Neural cell (in vitro differentiated cells): Measurements from ENCODE around the gene SZT2. TPM values are rescaled to one million over a fixed set of nuclear protein-coding genes. Genes with fewer than 3 reads are reported as not detected.

Experiments used
- H2AFZ ChIP-seq: fragments of 200-600, 300-800 bp; sonication (generic), shearing (Covaris generic); 2 replicates; pipeline ENCODE4 v1.6.0; 2014; ENCODE audit warnings: low read depth, mild to moderate bottlenecking, antibody characterized with exemption, low read length, moderate library complexity
- H3F3A ChIP-seq: fragments of 200-600 bp; shearing (Covaris generic); 2 replicates; pipeline ENCODE4 v1.6.1; 2016; ENCODE audit warnings: mild to moderate bottlenecking, moderate library complexity, mixed read lengths, antibody characterized with exemption, low read length; ENCODE audit not compliant: insufficient read depth, poor library complexity, severe bottlenecking
- H3K27ac ChIP-seq: fragments of 200-600, 300-800 bp; sonication (generic), shearing (Covaris generic); 2 replicates; pipeline ENCODE4 v1.5.1; 2014; ENCODE audit warnings: mild to moderate bottlenecking, low read length, moderate library complexity
- H3K27me3 ChIP-seq: fragments of 300-800, 200-600 bp; sonication (generic), shearing (Covaris generic); 2 replicates; pipeline ENCODE4 v1.6.0; 2014; ENCODE audit warnings: mild to moderate bottlenecking, low read depth, low read length, moderate library complexity; ENCODE audit not compliant: insufficient read depth
- H3K36me3 ChIP-seq: fragments of 300-800, 200-600 bp; sonication (generic), shearing (Covaris generic); 2 replicates; pipeline ENCODE4 v1.5.1; 2014; ENCODE audit warnings: mild to moderate bottlenecking, antibody characterized with exemption, low read length, moderate library complexity; ENCODE audit not compliant: insufficient read depth
- H3K4me2 ChIP-seq: fragments of 300-800, 200-600 bp; sonication (generic), shearing (Covaris generic); 2 replicates; pipeline ENCODE4 v1.6.0; 2014; ENCODE audit warnings: mild to moderate bottlenecking, low read length
- H3K4me3 ChIP-seq: fragments of 300-800, 200-600 bp; sonication (generic), shearing (Covaris generic); 2 replicates; pipeline ENCODE4 v1.5.1; 2014; ENCODE audit warnings: mild to moderate bottlenecking, low read length, moderate library complexity
- H3K79me2 ChIP-seq: fragments of 200-600 bp; shearing (Covaris generic); replicated peaks from 2 replicates; pipeline ENCODE4 v1.6.0; 2014; ENCODE audit warnings: mild to moderate bottlenecking, low read length, moderate library complexity; ENCODE audit not compliant: insufficient read depth
- H3K9ac ChIP-seq: fragments of 300-800, 200-600 bp; sonication (generic), shearing (Covaris generic); 2 replicates; pipeline ENCODE4 v1.6.1; 2016; ENCODE audit warnings: mild to moderate bottlenecking, low read length, mixed read lengths
- H3K9me2 ChIP-seq: fragments of 200-600 bp; shearing (Covaris generic); 2 replicates; pipeline ENCODE4 v1.6.1; 2016; ENCODE audit warnings: mild to moderate bottlenecking, low read length, mixed read lengths; ENCODE audit not compliant: insufficient read depth
- H3K9me3 ChIP-seq: fragments of 200-600, 300-800 bp; sonication (generic), shearing (Covaris generic); 2 replicates; pipeline ENCODE4 v1.6.1; 2016; ENCODE audit warnings: mild to moderate bottlenecking, mixed run types, low read length, moderate library complexity, mixed read lengths
- H4K20me1 ChIP-seq: fragments of 200-600 bp; shearing (Covaris generic); 2 replicates; pipeline ENCODE4 v1.6.1; 2016; ENCODE audit warnings: mild to moderate bottlenecking, mixed run types; ENCODE audit not compliant: insufficient read depth
- EP300 ChIP-seq: fragments of 450-650 bp; conservative IDR thresholded peaks from 2 replicates; pipeline ENCODE4 v1.6.1; 2014; ENCODE audit warnings: antibody characterized with exemption, mild to moderate bottlenecking, moderate library complexity; ENCODE audit not compliant: poor library complexity, severe bottlenecking
- EZH2 ChIP-seq: fragments of 200-600, 300-800 bp; shearing (Covaris generic), sonication (generic); IDR thresholded peaks from 2 replicates; pipeline ENCODE4 v1.6.1; 2014; ENCODE audit warnings: antibody characterized with exemption, low read length, borderline replicate concordance, mild to moderate bottlenecking; ENCODE audit not compliant: insufficient read depth, poor library complexity, severe bottlenecking
- MXI1 ChIP-seq: fragments of 450-650 bp; conservative IDR thresholded peaks from 2 replicates; pipeline ENCODE4 v1.6.1; 2014; ENCODE audit warnings: antibody characterized with exemption, mild to moderate bottlenecking; ENCODE audit not compliant: poor library complexity, severe bottlenecking
- POLR2AphosphoS5 ChIP-seq: IDR thresholded peaks from 2 replicates; pipeline ENCODE4 v1.6.1; 2012
- RAD21 ChIP-seq: fragments of 450-650 bp; conservative IDR thresholded peaks from 2 replicates; pipeline ENCODE4 v1.6.1; 2014; ENCODE audit warnings: antibody characterized with exemption, mild to moderate bottlenecking, moderate library complexity
- SMC3 ChIP-seq: fragments of 450-650 bp; conservative IDR thresholded peaks from 2 replicates; pipeline ENCODE4 v1.6.1; 2014; ENCODE audit warnings: antibody characterized with exemption, mild to moderate bottlenecking, moderate library complexity; ENCODE audit not compliant: poor library complexity
- TAF1 ChIP-seq: IDR thresholded peaks from 2 replicates; pipeline ENCODE4 v1.6.1; 2012; ENCODE audit warnings: low read depth
- polyA plus RNA-seq: library from polyadenylated mRNA; depleted of rRNA; stranded (reverse); fragments of >200 nt; gene quantifications from 2 replicates; pipeline ENCODE4 v1.2.3, GENCODE V29; 2014
- TF ChIP-seq, protein P1 (sequence below): fragments of 450-650 bp; IDR thresholded peaks from 2 replicates; pipeline ENCODE4 v1.5.1; 2014; ENCODE audit warnings: antibody characterized with exemption, mild to moderate bottlenecking, moderate library complexity; ENCODE audit not compliant: poor library complexity, severe bottlenecking
- TF ChIP-seq, protein P2 (sequence below): IDR thresholded peaks from 2 replicates; pipeline ENCODE4 v1.6.1; 2012; ENCODE audit warnings: borderline replicate concordance

The SZT2 gene
- polyA plus RNA-seq, 1 donor from 2014 or later, result 6.6 TPM

DNA sequence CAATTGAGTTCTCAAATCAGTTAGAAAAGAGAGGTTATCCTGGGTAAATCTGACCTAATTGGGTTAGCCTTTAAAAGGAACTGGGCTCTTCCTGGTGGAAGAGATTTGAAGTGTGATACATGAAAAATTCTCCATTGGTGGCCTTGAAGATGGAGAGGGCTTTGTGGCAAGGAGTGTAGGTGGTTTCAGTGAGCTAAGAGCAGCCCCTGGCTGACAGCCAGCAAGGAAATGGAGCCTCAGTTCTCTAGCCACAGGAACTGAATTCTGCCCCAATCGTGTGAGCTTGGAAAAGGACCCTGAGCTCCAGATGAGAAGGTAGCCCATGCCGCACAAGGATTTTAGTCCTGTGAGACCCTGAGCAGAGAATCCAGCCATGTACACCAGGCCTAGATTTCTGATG lies 76.7 kb downstream of the SZT2 start:
- H3K4me2 ChIP-seq, result no peak overlapping the region
- H3K9me2 ChIP-seq, result no peaks in the 10 kb centered on the region
- no peaks in the 10 kb centered on the region for H3K9me3 ChIP-seq
- no peaks in the 10 kb centered on the region for H3K27me3 ChIP-seq
- H4K20me1 ChIP-seq, result no peaks in the 10 kb centered on the region
- no peak overlapping the region for H2AFZ ChIP-seq
- no peak overlapping the region for H3K9ac ChIP-seq
- H3K4me3 ChIP-seq, result no peak overlapping the region
- H3K36me3 ChIP-seq, result no peaks in the 10 kb centered on the region
- no peak overlapping the region for H3K27ac ChIP-seq
- H3K79me2 ChIP-seq, result no peaks in the 10 kb centered on the region
- no peak for TF ChIP-seq MXI1
- no peak for TF ChIP-seq TAF1
- TF ChIP-seq RAD21, result no peak
- TF ChIP-seq, protein P1, sequence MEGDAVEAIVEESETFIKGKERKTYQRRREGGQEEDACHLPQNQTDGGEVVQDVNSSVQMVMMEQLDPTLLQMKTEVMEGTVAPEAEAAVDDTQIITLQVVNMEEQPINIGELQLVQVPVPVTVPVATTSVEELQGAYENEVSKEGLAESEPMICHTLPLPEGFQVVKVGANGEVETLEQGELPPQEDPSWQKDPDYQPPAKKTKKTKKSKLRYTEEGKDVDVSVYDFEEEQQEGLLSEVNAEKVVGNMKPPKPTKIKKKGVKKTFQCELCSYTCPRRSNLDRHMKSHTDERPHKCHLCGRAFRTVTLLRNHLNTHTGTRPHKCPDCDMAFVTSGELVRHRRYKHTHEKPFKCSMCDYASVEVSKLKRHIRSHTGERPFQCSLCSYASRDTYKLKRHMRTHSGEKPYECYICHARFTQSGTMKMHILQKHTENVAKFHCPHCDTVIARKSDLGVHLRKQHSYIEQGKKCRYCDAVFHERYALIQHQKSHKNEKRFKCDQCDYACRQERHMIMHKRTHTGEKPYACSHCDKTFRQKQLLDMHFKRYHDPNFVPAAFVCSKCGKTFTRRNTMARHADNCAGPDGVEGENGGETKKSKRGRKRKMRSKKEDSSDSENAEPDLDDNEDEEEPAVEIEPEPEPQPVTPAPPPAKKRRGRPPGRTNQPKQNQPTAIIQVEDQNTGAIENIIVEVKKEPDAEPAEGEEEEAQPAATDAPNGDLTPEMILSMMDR, result no peak
- TF ChIP-seq, protein P2, sequence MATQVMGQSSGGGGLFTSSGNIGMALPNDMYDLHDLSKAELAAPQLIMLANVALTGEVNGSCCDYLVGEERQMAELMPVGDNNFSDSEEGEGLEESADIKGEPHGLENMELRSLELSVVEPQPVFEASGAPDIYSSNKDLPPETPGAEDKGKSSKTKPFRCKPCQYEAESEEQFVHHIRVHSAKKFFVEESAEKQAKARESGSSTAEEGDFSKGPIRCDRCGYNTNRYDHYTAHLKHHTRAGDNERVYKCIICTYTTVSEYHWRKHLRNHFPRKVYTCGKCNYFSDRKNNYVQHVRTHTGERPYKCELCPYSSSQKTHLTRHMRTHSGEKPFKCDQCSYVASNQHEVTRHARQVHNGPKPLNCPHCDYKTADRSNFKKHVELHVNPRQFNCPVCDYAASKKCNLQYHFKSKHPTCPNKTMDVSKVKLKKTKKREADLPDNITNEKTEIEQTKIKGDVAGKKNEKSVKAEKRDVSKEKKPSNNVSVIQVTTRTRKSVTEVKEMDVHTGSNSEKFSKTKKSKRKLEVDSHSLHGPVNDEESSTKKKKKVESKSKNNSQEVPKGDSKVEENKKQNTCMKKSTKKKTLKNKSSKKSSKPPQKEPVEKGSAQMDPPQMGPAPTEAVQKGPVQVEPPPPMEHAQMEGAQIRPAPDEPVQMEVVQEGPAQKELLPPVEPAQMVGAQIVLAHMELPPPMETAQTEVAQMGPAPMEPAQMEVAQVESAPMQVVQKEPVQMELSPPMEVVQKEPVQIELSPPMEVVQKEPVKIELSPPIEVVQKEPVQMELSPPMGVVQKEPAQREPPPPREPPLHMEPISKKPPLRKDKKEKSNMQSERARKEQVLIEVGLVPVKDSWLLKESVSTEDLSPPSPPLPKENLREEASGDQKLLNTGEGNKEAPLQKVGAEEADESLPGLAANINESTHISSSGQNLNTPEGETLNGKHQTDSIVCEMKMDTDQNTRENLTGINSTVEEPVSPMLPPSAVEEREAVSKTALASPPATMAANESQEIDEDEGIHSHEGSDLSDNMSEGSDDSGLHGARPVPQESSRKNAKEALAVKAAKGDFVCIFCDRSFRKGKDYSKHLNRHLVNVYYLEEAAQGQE, result no peak
- TF ChIP-seq SMC3, result no peak
- no peak for TF ChIP-seq EP300
- TF ChIP-seq POLR2AphosphoS5, result no peak
- TF ChIP-seq EZH2, result no peak
- H3F3A ChIP-seq, result no peaks in the 10 kb centered on the region

DNA sequence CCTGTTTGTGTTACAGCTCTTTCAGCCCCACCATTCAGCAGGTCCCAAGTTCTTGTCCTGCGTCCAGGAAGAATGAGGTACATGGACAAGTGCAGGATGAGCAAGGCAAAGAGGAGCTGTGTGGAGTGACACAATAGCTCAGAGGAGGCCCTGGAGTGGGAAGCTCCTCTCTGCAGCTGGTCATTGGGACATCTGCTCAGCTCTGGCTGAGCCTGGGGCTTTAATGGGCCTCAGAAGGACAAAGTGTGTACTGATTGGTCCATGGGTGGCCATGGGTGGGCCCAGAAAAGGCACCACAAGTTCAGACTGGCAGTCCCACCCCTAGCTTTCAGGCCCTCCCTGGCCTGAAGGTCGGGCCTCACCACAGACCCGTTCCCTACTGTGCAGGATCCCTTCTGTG lies 78.7 kb downstream of the SZT2 start:
- Histone ChIP-seq H3K27me3 (no peaks in the 10 kb centered on the region), H4K20me1 (no peaks in the 10 kb centered on the region)
- TF ChIP-seq, protein P2, result no peak

More for the DNA sequence above, 78.7 kb downstream of the SZT2 start:
- Histone ChIP-seq H3K4me3 (no peak overlapping the region), H3K79me2 (no peaks in the 10 kb centered on the region), H3K9me2 (no peaks in the 10 kb centered on the region), H2AFZ (no peak overlapping the region), H3K9ac (no peak overlapping the region), H3K9me3 (no peaks in the 10 kb centered on the region), H3K4me2 (no peak overlapping the region), H3K36me3 (no peaks in the 10 kb centered on the region), H3F3A (no peaks in the 10 kb centered on the region), H3K27ac (no peak overlapping the region)
